NCI-H1417 treated with DMSO at 0.1 percent for 48 hours (cell line): Measurements from ENCODE around the gene CDO1.
"Not testable (repeated sequence)": the region's sequence is repeated elsewhere in the genome, so short reads cannot be mapped to it uniquely, and the experiment has no call there.

ENCODE experiments used
- DNase-seq: peaks from one replicate; lab custom pipeline; 2025; lab: John Stamatoyannopoulos, UW

The CDO1 gene

DNA sequence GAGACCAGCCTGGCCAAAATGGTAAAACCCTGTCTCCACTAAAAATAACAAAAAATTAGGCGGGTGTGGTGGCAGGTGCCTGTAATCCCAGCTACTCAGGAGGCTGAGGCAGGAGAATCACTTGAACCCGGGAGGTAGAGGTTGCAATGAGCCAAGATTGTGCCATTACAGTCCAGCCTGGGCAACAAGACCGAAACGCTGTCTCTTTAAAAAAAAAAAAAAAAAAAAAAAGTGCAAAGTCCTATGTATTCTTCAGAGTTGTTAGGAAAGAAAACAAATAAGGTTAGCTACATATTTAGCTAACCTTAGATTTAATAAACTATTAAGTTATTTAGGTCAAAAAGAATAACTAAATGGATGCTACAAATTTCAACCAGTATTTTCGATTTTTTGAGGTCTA is 13.5 kb upstream of the CDO1 start:
- no peak for DNase-seq

GRCh38 chr5:115825948-115826347 is 9.5 kb upstream of the CDO1 start:
- DNase-seq: no peak

DNA sequence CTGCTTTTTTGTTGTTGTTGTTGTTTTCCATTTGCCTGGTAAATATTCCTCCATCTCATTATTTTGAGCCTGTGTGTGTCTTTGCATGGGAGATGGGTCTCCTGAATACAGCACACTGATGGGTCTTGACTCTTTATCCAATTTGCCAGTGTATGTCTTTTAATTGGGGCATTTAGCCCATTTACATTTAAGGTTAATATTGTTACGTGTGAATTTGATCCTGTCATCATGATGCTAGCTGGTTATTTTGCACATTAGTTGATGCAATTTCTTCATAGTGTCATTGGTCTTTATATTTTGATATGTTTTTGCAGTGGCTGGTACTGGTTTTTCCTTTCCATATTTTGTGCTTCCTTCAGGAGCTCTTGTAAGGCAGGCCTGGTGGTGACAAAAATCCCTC is 8.5 kb upstream of the CDO1 start:
- not testable (repeated sequence) for DNase-seq

GRCh38 chr5:115820846-115821245 is 4.4 kb upstream of the CDO1 start:
- DNase-seq: no peak

- no peak for DNase-seq
These were observed 2.4 kb upstream of the CDO1 start for GRCh38 chr5:115818821-115819220.

DNA sequence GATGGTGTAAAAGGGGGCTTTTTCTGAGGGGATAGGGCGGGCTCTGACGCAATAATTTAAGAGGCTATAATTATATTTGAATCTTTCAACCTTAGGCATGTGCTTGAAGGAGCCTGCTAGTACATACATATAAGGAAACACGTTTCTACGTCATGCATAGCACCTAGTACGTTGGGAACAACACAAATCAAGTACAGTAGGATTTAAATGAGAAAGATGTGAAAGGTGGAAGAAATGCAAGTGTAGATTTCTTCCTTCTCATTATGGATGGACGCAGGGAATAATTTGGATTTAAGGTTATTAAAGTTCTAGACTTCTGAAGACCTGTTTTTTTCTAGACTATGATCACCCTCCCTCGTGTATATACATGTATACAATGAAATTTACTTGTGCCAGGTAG is 927 bp upstream of the CDO1 start:
- DNase-seq: no peak

- no peak for DNase-seq
These were observed 700 bp downstream of the CDO1 start for GRCh38 chr5:115815693-115816225.

- DNase-seq: no peak
These were observed 1.3 kb downstream of the CDO1 start for GRCh38 chr5:115815006-115815692.

GRCh38 chr5:115813719-115814118 is 2.7 kb downstream of the CDO1 start:
- DNase-seq: no peak

- no peak for DNase-seq
These were observed 4.1 kb downstream of the CDO1 start for GRCh38 chr5:115812372-115812771.

GRCh38 chr5:115811406-115811805 is 5.1 kb downstream of the CDO1 start:
- DNase-seq: no peak

GRCh38 chr5:115810761-115811160 is 5.7 kb downstream of the CDO1 start:
- no peak for DNase-seq

GRCh38 chr5:115809946-115810345 is 6.5 kb downstream of the CDO1 start:
- no peak for DNase-seq

DNA sequence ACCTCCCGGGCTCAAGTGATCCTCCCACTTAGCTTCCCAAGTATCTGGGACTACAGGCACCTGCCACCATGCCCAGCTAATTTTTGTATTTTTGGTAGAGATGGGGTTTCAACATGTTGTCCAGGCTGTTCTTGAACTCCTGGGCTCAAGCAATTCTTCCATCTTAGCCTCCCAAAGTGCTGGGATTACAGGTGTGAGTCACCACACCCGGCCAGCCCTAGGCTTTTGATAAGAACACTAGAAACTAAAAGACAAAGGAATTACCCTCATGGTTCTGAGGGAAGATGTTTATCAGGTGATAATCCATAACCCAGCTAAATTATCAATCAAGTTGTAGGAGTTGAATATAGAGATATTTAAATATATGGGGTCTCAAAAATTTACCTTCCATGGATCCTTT is 8.4 kb downstream of the CDO1 start:
- not testable (repeated sequence) for DNase-seq

DNA sequence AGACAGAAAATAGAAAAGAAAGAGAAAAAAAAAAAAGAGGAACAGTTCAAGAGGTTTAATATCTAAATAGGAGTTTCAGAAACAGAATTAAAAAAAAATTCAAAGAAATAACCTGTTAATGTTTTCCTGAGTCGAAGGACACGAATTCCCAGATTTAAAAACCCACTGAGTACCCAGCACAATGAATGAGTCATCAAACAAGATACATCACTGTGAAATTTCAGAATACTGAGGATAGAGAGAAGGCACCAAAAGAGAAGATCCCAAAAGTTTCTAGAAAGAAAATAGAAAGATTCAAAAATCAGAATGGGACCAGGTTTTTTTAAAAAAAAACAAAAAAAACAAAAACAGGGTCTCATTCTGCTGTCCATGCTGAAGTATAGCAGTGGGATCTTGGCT is 8.8 kb downstream of the CDO1 start:
- no peak for DNase-seq

DNA sequence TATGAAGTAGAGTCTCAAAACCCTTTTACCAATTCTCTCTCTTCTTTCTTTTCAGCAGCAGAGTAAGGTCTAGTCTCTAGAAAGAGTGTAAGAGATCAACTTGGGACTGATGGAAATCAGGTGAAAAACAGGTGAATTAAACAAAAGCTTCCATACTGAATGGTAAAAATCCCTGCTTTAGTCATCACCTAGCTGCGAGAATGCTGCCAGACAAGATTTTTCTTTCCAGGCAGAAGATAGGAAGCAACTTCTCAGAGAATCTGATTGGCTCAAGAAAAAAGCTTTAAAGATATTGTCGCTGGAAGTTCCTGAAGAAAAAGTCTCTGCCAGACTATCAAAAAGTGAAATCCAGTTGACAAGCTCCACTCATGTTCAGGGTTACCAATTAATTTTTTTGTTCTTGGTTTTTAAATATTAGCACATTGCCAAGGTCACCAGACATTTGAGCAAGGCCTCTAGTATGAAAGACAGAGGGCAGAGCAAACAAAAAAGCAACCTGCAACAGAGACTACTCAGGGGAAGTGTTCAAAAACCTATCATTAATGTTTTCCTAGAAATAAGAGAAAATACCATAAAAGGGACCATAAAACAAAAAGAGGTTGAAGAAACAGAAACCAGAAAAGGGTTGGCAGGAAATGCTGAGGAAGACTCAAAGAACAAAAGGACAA is 9.3 kb downstream of the CDO1 start:
- DNase-seq: no peak

GRCh38 chr5:115801984-115802383 is 14.5 kb downstream of the CDO1 start:
- DNase-seq: no peak

- DNase-seq: no peak
These were observed 15.3 kb downstream of the CDO1 start for GRCh38 chr5:115801152-115801551.

- no peak for DNase-seq
These were observed 16.4 kb downstream of the CDO1 start for GRCh38 chr5:115800108-115800507.

DNA sequence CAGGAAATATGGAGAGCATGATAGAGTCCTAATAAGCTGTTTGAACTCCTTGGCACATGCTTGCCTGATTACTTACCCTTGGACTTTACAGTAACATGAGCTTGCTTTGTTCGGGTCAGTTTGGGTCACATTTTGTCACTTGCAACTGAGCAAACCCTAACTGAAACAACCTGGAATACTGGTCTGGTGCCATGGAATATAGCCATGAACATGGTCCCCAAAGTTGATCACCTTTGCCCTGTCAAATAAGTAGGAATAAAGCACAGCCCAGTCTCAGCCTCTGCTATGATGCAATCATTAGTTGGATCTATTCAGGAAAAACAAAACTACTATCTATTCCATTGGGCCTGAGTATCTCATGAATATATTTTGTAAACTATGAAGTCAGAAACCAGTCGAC is 18.2 kb downstream of the CDO1 start:
- no peak for DNase-seq

DNA sequence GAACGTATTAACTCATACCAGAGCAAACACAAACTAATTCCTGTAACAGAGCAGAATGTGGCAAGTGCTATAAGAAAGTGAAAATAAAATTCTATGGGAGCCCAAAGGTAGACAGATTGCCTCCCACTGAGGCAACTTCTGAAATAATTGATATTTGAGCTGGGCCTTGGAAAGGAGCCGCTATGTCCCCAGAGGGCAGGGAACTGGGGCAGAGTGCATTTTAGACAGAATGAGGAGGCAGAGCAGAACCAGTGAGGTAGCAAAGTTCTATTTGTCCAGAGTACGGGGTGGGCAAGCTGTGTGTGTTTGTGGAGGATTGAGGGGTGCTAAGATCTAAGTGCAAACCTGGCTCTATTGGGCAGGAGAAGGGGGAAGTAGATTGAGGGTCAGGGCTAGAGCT is 19.8 kb downstream of the CDO1 start:
- DNase-seq: no peak

DNA sequence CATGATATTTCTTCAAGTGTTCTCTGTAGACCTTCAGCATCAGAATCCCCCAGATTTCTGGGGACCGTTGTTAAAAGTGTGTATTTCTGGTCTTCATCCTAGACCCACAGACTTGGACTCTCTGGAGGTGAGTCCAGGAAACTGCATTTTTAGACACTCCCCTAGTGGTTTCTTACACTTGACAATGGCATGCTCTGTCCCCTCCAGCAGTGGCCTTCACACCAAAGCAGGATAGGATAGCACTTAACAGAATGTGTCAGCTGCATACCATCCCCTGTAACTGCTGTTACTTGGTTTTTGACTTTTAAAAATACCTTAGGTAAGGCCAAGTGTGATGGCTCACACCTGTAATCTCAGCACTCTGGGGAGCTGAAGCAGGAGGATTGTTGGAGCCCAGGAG is 20.8 kb downstream of the CDO1 start:
- no peak for DNase-seq

- DNase-seq: no peak
These were observed 28.0 kb downstream of the CDO1 start for GRCh38 chr5:115788440-115788839.

- DNase-seq: no peak
These were observed 29.0 kb downstream of the CDO1 start for GRCh38 chr5:115787426-115787825.
